ENCODE data around the gene CLEC4G. TPM values are rescaled to one million over a fixed set of nuclear protein-coding genes. Genes with fewer than 3 reads are reported as not detected.

CLEC4G gene
- total and polyA plus RNA-seq, 2 of the 8 experiments (the other 6 are each of a cell fraction or from before 2014, with no cell fraction given) = 0.35 to 2.9 TPM

- WGBS, 2 experiments (ENCODE audit: extremely low coverage in 1 of 2, insufficient coverage in 1 of 2, insufficient read length in 1 of 2, insufficient replicate concordance in 2 of 2, low coverage in 1 of 2, low lambda C conversion rate in 2 of 2, missing lambda C conversion rate in 1 of 2) = 75% methylated on average over 6 of the region's 6 CpGs; no CpG with 5 or more reads in 1 of the 2 experiments
- H3K23me2 ChIP-seq (ENCODE audit: low read depth, low read length) = peaks cover 8% of the 10 kb centered on the region; the same call in 1 of the 2 replicates
- no peak overlapping the region for H2AK5ac ChIP-seq (ENCODE audit: low read depth, low read length)
- no peak overlapping the region for H4K91ac ChIP-seq (replicated peaks; ENCODE audit: insufficient read length, low read length)
- no peak overlapping the region for H3K14ac ChIP-seq (ENCODE audit: insufficient read length)
- H3K9ac ChIP-seq (replicated peaks in 1 of 4; ENCODE audit: extremely low read depth in 1 of 4, low read depth in 3 of 4, low read length in 3 of 4) = no peak overlapping the region
- H2BK15ac ChIP-seq (ENCODE audit: low read length) = no peak overlapping the region
- no peak overlapping the region for H3K4me2 ChIP-seq (ENCODE audit: insufficient read depth in 1 of 2, low read depth in 2 of 2, low read length in 2 of 2)
- H2BK5ac ChIP-seq (ENCODE audit: low read depth, low read length) = no peak overlapping the region
- H2BK120ac ChIP-seq (replicated peaks; ENCODE audit: low read depth, low read length) = no peak overlapping the region
- H3K27ac ChIP-seq (ENCODE audit: low read depth, low read length) = no peak overlapping the region
- DNase-seq (ENCODE audit: low read depth in 1 of 2, low spot score in 2 of 2) = no peak
- H4K8ac ChIP-seq (ENCODE audit: extremely low read depth, insufficient read depth, low read length) = no peak overlapping the region
- H3K36me3 ChIP-seq (ENCODE audit: control insufficient read depth in 2 of 4, insufficient read depth in 4 of 4, low read length in 3 of 4) = no peaks in the 10 kb centered on the region
- H4K5ac ChIP-seq (ENCODE audit: insufficient read length, low read depth, low read length) = no peak overlapping the region
- ChIA-PET POLR2A (ENCODE audit: partially characterized antibody) (no interaction called here), CTCF (ENCODE audit: partially characterized antibody) (no interaction called here)
- peaks cover 27 to 42% (median 36%) of the 10 kb centered on the region in 4 experiments for H3K27me3 ChIP-seq (replicated peaks in 1 of 4; ENCODE audit: control insufficient read depth in 3 of 4, extremely low read depth in 1 of 4, insufficient read depth in 3 of 4, low read length in 3 of 4)
- no peaks in the 10 kb centered on the region for H3K79me2 ChIP-seq (ENCODE audit: control insufficient read depth in 1 of 2, insufficient read depth in 2 of 2, low read length in 2 of 2)
- FAIRE-seq = no peak
- no peak overlapping the region for H2BK12ac ChIP-seq (ENCODE audit: low read depth, low read length)
- no peak overlapping the region for H3K56ac ChIP-seq (replicated peaks; ENCODE audit: insufficient read length, low read depth, low read length)
- H3K4me3 ChIP-seq (ENCODE audit: extremely low read depth in 1 of 4, insufficient read depth in 2 of 4, low read depth in 3 of 4, low read length in 4 of 4) = no peak overlapping the region
- H2AFZ ChIP-seq (ENCODE audit: low read length) = no peak overlapping the region
- H4K20me1 ChIP-seq (replicated peaks in 1 of 2; ENCODE audit: control insufficient read depth in 1 of 2, insufficient read depth in 2 of 2, low read length in 2 of 2) = peaks cover 0 to 3% of the 10 kb centered on the region in 2 experiments
- H3K79me1 ChIP-seq (ENCODE audit: low read depth, low read length) = no peaks in the 10 kb centered on the region
- H2BK20ac ChIP-seq (ENCODE audit: low read length) = no peak overlapping the region
- no peak overlapping the region for H3K18ac ChIP-seq (ENCODE audit: extremely low read depth, low read length)
- no peak overlapping the region for H3K4ac ChIP-seq (replicated peaks; ENCODE audit: insufficient read length, low read depth, low read length)
- peaks cover 0 to 15% (median 9%) of the 10 kb centered on the region in 4 experiments; a peak in 6 of 7 replicates for H3K4me1 ChIP-seq (replicated peaks in 1 of 4; ENCODE audit: control insufficient read depth in 3 of 4, insufficient read depth in 4 of 4, low read length in 3 of 4)
- no peak overlapping the region for H3K23ac ChIP-seq (ENCODE audit: insufficient read length)
- H3K9me3 ChIP-seq (ENCODE audit: insufficient read depth in 2 of 2, low read depth in 1 of 2, low read length in 1 of 2) = no peaks in the 10 kb centered on the region
- TF ChIP-seq RBBP5 (IDR thresholded peaks at IDR 0.05; ENCODE audit: borderline replicate concordance, low read depth, low read length) (no peak), RXRA (IDR thresholded peaks at IDR 0.05; ENCODE audit: insufficient read depth, low read depth, low read length) (no peak), ATF3 (IDR thresholded peaks at IDR 0.05; ENCODE audit: insufficient read depth, low read depth, low read length) (no peak), ATF2 (IDR thresholded peaks at IDR 0.05; ENCODE audit: low read length) (no peak), MAX (IDR thresholded peaks at IDR 0.05) (no peak), BRCA1 (IDR thresholded peaks at IDR 0.05; ENCODE audit: low read depth, low read length) (no peak), PHF8 (conservative IDR thresholded peaks at IDR 0.05; ENCODE audit: low read depth, low read length) (no peak), FOSL1 (IDR thresholded peaks at IDR 0.05; ENCODE audit: insufficient read depth, low read depth, low read length) (no peak)
Observed at GRCh38 chr19:7733376-7733775, 1.5 kb upstream of the CLEC4G start.

Data from H1 (cell line).